NCI-H748 (cell line): Measurements from ENCODE around the gene PDGFC.

ENCODE experiments used
- DNase-seq: peaks from one replicate; lab custom pipeline; 2025; ENCODE audit not compliant: unreplicated experiment; lab: John Stamatoyannopoulos, UW

PDGFC gene

DNA sequence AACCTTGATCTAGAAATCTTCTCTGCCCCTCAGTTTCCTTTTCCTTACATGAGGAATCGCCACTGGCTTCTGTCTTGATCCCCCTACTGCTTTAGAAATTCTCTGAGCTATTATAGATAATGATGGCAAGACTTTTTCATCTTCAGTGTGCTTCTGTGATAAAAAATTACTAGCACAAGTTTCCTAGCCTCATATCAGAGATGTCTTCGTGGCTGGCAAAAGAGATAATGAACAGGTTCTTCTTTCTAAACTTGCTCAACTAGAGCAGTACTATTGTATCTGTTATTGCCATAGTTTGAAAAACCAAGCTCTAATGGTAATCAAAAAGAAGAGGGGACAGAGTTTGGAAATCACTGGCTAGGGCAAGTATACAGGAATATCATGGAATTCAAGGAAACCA is 4.1 kb upstream of the PDGFC start:
- no peak for DNase-seq

DNA sequence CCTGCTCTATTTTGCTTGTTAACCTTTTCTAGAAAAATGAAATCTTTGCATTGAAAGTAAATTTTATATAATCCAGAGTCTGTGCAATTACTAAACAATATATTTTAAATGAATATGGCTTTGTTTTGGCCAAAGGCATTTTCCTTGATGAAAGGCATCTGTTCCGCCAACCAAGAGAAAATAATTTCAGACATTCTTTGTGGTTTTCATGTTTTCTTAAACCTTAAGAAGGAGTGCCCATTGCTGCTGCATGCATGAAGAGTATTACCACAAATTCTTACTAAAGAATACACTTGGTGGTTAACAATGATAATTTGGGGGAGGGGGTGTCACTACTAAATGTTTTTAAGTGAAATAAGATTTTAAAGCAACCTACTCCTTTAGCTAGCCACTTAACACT is 2.7 kb upstream of the PDGFC start:
- no peak for DNase-seq

DNA sequence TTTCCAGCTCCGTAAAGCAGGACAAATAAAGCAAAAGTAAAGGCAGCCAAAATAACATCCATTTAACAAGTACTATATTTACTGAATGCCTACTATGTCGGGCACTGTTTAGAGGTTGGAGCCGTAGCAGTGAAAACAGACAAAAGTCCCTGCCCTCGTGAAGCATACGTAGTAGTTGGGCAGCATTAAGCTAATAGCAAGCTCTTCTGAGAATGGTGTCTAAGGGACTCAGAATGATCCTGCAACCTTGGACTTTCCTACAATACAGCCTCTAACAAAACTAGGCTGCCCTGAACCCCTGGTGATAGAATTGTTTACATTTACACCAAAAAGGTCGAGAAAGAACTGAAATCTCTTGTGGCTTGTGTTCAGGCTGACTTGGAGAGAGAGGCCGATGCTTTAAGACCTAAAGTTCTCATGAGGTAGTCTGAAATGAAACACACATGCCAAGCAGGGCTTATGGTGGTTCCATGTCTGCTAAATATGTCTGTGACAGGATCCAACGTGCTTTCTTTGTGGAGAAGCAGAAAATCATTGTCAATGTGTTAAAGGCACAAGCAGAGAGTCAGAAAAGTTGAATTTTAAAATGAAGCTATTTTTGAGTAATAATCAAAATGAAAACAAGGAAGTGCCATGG is 898 bp upstream of the PDGFC start:
- peak; percentile 27 for DNase-seq

DNA sequence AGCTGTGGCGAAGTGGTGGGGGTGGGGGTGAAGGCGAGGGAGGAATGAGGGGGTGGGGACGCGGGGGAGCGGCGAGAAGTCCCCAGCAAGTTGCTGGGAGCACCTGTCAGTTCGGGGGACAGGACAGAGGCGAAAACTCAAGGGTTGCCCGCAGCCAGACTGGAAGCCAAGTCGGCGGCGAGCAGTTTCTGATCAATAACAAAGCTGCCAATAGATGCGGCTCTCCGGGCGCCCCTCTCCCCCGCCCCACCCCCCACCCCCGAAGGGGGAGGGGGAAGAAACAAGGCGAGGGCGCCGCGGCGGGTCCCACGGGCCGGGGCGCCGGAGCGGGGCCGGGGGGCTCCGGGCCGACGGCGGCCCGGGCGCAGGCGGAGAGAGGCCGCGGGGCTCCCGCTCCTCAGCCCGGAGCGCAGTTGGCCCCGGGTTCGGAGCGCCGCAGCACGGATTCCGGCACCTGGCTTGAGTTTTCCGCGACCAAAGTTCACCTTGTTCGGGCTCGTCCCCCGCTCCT is 379 bp downstream of the PDGFC start:
- peak; percentile 50 for DNase-seq

DNA sequence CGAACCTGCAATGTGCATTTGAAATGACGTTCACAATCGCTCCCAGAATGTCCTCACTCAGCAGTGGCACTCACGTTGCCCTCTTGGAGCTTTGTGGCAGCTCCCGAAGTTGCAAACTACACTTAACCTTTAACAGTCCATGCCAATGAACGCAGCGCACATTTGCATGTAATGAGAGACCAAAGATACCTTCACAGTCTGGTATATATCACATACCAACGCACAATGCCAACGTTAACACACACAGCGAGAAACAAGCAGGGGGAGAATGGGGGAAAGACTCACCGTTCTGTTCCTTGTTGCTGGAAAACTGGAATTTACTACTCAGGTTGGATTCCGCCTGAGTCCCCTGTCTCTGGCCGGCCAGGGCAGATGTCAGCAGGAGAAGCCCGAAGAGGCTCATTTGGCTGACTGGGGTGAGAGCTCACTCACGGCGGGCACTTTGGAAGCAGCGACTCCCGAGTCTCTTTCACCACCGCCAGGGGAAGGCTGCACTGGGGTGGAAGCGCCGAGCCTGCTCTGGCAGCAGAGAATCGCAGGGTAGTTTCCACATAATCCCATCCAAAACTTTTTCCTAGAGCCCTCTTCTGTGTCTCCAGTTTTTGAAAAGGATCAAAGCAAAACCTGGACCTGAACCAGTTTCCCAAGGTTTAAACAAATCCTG is 966 bp downstream of the PDGFC start:
- DNase-seq, result peak; percentile 66

DNA sequence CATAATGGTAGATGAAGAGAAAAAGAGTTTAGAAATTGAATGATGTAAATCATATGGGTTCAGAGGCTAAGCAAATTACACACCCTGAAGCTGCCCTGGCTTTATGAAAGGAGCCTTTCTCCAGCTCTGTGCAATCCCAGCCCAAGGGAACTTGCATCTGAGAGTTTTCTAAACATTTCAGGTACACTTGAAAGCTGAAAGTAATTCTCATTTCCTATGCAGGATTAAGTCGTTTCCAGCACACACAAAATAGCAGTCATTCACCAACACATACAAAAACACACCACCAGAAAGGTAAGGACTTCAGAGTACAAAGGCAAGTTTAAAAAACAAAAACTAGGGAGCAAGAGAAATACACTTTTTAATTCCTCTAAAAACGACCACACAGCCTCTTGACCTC is 1.7 kb downstream of the PDGFC start:
- no peak for DNase-seq

DNA sequence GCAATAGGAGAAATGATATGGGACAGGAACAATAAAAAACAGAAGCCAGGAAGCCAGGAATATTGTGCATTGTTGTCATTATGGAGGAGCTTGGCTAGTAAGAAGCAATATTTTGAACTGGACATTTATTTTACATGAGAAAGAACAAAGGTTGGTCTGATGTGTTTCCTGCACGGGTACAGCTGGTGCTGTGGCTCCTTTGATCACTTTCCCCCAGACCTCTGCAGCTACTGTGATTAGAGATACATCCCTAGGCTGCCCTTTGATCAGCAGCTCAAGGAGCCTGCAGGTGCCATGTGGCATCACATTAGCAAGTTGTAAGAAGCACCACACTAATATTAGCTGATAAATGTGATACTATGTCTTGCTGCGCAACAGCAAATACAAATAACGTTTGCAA is 2.5 kb downstream of the PDGFC start:
- peak; percentile 1 for DNase-seq

DNA sequence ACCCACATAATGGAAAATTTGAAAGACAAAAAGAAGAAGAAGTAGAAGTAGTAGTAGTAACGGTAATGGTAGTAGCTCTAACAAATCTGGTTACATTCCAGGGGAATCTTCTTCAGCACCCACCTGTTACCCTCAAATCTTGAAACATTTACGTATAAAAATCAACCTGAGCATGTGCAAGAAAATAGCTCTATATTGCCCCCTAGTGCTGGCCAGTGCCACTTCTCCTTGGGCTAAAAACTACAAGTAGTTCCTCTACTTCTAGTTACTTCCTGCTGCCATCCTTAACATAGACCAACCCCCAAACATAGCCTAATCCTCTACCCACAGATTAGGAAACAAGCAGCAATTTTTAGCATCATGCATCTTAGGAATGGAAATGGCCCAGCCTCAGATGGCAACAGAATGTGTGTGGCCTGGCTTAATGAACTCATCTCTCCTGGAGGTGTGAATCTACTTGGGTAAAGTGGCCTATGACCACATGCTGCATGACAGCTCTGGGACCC is 3.1 kb downstream of the PDGFC start:
- peak; percentile 56 for DNase-seq

DNA sequence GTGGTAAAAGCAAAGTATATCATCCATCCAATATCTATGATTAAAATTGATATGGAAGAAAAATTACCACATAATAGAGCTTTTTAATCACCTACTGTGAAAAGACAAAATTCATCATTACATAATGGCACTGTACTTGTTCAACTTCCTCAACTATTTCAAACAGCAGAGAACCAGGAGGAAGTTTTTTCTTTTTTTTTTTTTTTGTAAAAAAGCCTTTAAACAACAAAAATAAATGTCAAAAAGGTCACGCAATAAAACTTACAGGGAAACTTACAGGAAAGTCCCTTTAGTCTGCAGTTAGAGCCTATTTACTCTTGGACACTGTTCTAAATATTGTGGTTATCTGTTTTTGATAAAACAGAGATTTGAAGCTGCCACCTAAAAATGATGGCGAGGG is 4.8 kb downstream of the PDGFC start:
- no peak for DNase-seq

DNA sequence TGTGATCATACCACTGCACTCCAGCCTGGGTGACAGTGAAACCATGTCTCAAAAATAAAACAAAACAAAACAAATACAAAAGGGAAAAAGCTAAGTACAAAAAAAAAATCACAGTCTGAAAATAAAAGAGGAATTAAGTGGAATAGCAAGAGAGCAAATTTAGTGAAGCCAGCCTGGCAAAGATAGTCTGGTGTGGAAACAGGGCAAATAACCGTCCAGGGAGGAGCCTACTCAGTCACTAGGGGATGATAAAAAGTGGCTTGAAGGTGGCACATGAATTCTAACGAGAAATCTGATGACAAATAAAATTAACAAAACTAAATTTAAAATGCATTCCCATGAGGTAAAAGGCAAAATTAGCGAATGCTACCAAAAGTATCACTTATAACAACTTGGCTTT is 8.2 kb downstream of the PDGFC start:
- DNase-seq, result no peak

DNA sequence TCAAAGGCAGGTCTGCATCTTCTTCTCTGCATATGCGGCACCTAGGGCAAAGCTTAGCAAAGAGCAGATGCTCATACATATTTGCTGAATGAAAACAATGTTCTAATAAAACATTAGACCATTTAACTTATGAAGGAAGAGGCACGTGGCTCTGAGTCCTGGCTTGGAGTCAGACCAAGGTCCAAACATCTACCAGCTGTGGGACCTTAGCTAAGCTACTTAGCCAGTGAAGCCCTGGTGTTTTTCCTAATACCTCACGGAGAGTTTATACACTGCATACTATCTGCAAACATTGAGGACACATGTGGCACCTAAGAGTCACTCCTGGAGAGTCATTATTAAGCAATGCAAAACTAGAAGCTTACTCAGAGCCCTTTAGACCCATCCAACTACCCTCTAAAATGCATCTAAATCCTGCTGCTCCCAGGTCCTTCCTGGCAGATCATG is 9.0 kb downstream of the PDGFC start:
- DNase-seq, result no peak

DNA sequence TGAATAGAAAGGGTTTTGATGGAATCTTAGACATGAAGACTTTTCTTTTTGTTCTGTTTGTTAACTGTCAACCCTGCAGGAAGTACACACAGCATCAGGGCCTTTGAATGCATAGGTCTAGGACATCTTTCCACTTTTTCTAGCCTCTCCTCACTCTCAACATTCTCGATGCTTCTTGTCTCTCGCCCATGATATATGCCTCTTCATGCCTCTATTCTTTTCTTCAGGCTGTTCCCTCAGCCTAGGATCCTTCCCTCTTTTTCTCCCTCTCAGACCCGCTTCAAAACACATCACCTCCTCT is 9.6 kb downstream of the PDGFC start:
- DNase-seq, result no peak

DNA sequence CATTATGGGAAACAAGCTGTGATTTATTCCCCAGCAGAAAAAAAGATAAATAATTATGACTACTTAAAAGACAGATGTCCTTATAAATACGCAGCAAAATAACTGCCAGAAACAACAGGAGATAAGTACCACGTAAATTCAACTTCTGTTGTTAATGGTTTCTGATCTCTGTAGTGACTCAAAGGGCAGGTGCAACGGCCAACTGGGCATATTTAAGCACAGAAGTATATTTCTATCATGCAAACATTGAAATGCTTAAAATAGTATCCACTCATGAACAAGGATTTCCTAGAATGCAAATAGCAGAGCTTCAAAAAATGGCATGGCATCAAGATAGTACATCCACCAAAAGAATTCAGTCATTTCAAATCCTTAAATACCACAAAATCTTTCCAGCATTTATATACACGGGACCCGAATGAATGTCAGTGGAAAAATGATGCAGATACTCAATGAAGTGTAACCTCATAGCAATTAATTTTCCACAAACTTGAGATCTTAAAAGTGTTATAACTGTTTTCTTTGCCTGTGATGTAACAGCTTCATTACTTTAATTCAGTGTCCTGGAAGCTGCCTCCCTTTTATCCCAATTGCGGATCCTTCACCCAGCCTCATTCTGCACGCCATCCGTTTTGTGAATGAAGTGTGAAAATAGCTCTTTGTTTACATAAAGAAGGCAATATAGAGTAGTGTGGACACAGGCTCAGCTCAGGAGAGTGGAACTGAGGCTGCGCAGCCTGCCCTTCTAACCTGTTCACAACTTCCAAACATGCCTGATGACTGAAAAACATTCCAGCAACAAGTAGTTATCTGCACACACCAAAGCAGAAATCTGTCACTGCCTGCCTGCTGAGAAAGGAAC is 10.2 kb downstream of the PDGFC start:
- DNase-seq, result peak; percentile 48

DNA sequence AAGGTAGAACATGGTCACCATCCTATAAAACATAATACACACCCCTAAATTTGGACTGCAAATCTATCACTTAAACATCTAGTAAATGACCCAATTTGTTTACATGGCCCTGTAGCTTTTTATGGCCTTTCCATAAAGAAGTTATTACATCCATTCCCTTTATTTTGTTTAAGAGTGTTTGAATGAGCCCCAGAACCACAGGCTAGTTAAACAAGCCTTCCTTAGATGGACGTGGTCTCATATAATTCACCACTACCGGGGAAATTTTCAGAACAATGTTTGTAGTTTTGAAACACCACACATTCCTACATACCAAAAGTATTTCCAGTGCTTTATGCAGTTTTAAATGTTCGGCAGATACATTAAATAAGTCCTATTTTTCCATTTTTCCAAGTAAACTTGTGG is 12.3 kb downstream of the PDGFC start:
- peak; percentile 16 for DNase-seq

DNA sequence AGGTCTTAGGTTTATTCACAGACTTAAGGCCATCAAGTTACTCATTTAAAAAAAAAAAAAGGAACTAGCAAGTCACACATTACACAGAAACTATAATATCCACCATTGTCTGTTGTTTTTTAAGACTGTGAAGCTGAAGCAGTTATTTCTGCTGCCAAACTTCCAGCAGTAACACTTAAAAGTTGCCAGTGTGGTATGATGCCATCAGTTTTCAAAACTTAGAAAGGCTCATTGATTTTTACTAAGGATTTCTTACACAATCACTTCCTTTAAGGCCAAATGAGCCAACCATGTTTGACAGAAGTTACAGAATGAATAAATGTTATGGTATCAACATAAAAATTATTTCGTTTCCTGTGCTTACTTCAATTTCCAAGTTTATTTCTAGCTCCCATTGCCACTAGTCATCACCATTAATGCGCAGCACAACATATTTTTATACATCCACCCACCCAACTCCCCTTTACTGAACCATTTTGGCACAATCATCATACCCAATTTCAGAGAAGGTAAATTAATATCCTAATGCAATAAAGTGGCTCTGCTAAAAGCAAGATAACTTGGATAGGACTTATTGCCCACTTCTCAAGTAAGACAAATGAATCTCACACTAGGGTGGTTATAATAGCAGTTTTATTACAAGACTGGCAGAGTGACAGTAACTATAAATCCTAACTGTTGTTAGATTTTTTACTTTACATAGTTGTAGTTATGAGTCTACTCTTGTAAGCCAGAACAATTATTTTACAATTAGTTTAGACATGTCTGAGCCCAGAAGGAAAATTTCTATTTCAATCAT is 13.1 kb downstream of the PDGFC start:
- no peak for DNase-seq

DNA sequence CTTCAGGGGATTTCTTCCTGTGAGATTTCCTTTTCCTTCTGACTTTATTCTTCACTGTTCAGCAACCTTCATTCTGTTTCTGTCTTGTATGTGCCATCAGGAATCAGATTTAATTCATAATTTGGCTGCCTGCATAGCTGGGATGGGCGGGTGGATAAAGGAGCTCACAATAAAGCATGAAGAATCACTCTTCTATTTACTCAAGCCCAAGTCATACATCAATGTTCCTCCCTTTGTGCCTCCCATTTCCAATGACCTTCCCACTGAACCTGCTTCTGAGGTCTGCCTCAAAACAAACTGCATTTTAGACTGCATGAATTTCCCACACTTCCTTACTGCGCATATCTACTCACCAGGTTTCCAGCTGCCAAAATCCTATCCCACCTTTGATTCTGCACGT is 14.0 kb downstream of the PDGFC start:
- peak; percentile 2 for DNase-seq

DNA sequence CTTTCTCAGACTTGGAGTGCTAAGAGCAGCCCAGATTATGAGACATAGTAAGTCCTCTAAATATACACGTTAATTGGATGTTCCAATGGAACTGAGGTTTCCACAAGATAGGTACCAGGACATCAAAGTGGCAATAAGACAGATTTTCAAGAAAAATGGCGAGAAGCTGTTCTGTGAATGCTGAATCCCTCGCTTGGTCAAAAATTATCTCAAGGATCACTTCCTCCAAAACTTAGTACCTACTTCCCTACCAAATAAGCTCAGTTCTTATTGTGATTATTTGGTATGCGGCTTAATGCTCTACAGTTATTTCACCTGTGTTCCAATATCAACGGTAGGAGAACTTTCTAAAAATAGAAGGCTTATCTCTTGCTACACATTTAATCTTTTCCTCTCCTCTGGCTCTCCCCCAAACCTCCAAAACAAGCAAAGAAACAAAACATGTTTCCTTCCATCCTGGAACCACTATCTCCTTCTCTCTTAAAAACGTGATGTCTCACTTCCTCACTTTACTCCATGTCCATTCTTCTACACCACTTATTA is 14.7 kb downstream of the PDGFC start:
- DNase-seq, result no peak

DNA sequence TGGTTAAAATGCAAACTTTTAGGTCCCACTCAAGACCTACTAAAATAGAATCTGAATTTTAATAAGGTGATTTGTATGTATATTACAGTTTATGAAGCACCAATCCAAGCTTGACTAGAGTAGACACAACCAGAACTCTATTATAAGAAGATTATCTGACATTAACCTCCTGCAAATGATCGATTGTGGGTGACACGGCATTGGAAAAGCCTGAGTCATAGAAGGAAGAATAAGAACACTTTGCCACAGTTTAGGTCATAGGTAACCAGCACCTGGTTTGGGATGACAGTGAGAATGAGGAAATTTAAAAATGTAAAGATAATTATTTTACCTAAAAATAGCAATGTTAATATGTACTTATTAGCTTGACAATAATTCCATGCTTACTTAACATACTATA is 15.2 kb downstream of the PDGFC start:
- no peak for DNase-seq

DNA sequence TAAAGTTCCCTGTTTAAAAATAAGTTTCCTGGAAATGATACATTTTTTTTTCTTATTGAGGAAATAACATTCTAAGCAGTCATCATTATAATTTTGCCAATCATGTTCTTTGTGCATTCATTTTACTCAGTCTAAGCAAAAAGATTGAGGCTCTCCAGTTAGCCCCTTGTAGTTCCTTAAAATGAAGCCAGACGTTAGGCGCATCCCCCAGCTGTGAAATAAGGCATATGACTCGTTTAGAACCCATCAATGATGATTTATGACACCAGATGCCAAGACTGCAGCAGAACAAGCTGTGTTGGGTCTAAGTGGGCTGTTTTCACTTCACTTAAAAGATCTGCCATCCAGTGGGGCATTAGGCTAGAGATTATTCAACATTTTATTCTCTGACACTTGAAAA is 17.0 kb downstream of the PDGFC start:
- DNase-seq, result no peak

DNA sequence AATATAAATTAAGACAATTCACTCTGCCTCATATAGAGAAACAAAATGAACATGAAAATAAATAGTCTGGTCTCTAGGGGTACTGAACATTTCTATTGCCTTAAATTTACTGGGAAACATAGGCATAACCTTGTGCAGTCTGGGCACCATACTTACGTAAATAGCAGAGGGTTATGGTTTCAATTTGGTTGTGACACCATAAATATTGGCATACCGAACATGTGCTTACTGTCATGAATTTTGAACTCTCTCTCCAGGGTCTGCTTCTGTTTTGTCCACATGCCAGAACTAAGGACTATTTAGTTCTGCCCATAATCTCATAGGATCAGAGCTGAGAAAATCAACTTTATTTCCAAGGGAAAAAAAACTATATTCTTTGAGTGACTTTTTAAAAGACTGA is 17.6 kb downstream of the PDGFC start:
- no peak for DNase-seq

DNA sequence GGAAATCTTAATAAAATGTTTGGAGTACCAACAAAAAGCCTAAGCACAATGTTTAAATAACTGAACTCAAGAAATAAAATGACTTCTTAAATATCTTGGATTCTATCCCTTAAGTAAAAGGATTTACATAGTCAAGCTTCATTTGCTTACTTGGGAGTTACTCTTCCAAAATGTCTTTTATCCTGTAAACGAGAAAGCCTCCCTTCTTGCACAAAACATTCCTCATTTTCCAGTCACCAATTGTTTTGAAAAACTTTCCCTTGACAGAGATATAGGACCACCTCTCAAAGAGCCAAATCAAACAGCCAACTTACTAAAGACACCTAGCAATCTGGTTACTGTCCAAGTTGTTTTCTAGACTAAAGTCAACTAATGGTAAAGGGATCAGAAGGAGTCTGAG is 18.6 kb downstream of the PDGFC start:
- no peak for DNase-seq
